Lower lobe of right lung (tissue), 2 donors: ENCODE results near the gene TTLL9. TPM values are rescaled to one million over a fixed set of nuclear protein-coding genes. Genes with fewer than 3 reads are reported as not detected.

Experiments
- ATAC-seq, 2 donors: fragments of 200-7000 bp; cut with Tn5 transposase; one replicate each; pipeline ENCODE4 v1.9.1; 2020 to 2022; ENCODE audit warnings: mild to moderate bottlenecking in 2 of 2, moderate library complexity in 2 of 2
- DNase-seq: peaks from one replicate; pipeline ENCODE4 v3.0.0-alpha.2; 2020
- H3K27ac ChIP-seq: fragments of 200-600 bp; one replicate; pipeline ENCODE4 v1.8.0; 2022
- H3K27me3 ChIP-seq: fragments of 200-600 bp; one replicate; pipeline ENCODE4 v1.8.0; 2022; ENCODE audit warnings: low read depth
- H3K36me3 ChIP-seq: fragments of 200-600 bp; one replicate; pipeline ENCODE4 v1.8.0; 2022; ENCODE audit warnings: mild to moderate bottlenecking
- H3K4me1 ChIP-seq: fragments of 200-600 bp; one replicate; pipeline ENCODE4 v1.8.0; 2022
- H3K4me3 ChIP-seq: fragments of 200-600 bp; one replicate; pipeline ENCODE4 v1.8.0; 2022; ENCODE audit warnings: mild to moderate bottlenecking
- H3K9me3 ChIP-seq: fragments of 200-600 bp; one replicate; pipeline ENCODE4 v1.8.0; 2022
- intact Hi-C: fragments of 100-400 bp; cut with DNase I; formaldehyde crosslinking; loops from one replicate; pipeline ENCODE4 v1.11.0; 2022
- total RNA-seq: library from RNA; stranded (reverse); fragmentation: NEBNext Ultra II Directional; extraction: Animal tissue kit (Norgen Biotek cat#: 25700); gene quantifications from one replicate; pipeline ENCODE4 v1.2.1, GENCODE V29; 2021
- TF ChIP-seq, protein P1 (sequence below): fragments of 200-600 bp; IDR thresholded peaks from one replicate; pipeline ENCODE4 v1.8.0; 2022; ENCODE audit warnings: antibody characterized with exemption, mild to moderate bottlenecking
- donor health status: DM: no; HTN: yes; CAD: no; lungs with severe emphysema.

The TTLL9 gene
- total RNA-seq, 1 donor from 2014 or later, result 5.9 TPM

GRCh38 chr20:31979713-31980426 lies 109.4 kb downstream of the TTLL9 start:
- DNase-seq (no peak), ATAC-seq (no peak)
- Histone ChIP-seq H3K36me3 (no peaks in the 10 kb centered on the region), H3K27ac (no peak overlapping the region), H3K4me1 (no peaks in the 10 kb centered on the region), H3K27me3 (peaks cover 4% of the 10 kb centered on the region), H3K9me3 (no peaks in the 10 kb centered on the region), H3K4me3 (no peak overlapping the region)
- TF ChIP-seq, protein P1, sequence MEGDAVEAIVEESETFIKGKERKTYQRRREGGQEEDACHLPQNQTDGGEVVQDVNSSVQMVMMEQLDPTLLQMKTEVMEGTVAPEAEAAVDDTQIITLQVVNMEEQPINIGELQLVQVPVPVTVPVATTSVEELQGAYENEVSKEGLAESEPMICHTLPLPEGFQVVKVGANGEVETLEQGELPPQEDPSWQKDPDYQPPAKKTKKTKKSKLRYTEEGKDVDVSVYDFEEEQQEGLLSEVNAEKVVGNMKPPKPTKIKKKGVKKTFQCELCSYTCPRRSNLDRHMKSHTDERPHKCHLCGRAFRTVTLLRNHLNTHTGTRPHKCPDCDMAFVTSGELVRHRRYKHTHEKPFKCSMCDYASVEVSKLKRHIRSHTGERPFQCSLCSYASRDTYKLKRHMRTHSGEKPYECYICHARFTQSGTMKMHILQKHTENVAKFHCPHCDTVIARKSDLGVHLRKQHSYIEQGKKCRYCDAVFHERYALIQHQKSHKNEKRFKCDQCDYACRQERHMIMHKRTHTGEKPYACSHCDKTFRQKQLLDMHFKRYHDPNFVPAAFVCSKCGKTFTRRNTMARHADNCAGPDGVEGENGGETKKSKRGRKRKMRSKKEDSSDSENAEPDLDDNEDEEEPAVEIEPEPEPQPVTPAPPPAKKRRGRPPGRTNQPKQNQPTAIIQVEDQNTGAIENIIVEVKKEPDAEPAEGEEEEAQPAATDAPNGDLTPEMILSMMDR, result no peak
- intact Hi-C loops, result no loop called here

DNA sequence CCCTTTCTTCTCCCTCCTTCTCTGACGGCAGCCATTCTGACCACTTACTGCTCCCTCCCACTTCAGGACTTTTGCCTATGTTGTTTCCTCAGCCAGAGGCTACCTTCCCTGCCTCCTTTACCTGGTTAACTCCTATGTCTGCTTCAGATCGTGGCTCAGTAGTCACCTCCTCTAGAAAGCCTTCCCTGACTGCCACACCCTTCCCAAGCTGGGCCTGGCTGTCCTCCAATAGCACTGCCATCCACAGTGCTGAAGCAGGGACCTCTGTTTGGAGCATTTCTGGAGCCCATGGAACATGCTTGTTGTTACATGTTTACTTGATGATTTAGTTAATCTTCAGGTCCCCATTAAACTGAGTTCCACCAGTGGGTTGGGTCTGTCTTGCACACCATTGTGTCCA lies 111.3 kb downstream of the TTLL9 start:
- H3K4me3 ChIP-seq, result no peak overlapping the region
- ATAC-seq (no peak), DNase-seq (no peak)
- TF ChIP-seq, protein P1, result no peak
- H3K27me3 ChIP-seq, result no peaks in the 10 kb centered on the region
- H3K36me3 ChIP-seq, result no peaks in the 10 kb centered on the region
- intact Hi-C loops, result no loop called here
- no peaks in the 10 kb centered on the region for H3K9me3 ChIP-seq
- H3K4me1 ChIP-seq, result no peaks in the 10 kb centered on the region
- H3K27ac ChIP-seq, result no peak overlapping the region

GRCh38 chr20:31984981-31985471 lies 114.6 kb downstream of the TTLL9 start:
- Histone ChIP-seq H3K27me3 (no peaks in the 10 kb centered on the region), H3K36me3 (no peaks in the 10 kb centered on the region), H3K4me1 (no peaks in the 10 kb centered on the region), H3K9me3 (no peaks in the 10 kb centered on the region), H3K27ac (no peak overlapping the region), H3K4me3 (no peak overlapping the region)
- TF ChIP-seq, protein P1, result no peak
- ATAC-seq (no peak), DNase-seq (no peak)
- intact Hi-C loops, result no loop called here

DNA sequence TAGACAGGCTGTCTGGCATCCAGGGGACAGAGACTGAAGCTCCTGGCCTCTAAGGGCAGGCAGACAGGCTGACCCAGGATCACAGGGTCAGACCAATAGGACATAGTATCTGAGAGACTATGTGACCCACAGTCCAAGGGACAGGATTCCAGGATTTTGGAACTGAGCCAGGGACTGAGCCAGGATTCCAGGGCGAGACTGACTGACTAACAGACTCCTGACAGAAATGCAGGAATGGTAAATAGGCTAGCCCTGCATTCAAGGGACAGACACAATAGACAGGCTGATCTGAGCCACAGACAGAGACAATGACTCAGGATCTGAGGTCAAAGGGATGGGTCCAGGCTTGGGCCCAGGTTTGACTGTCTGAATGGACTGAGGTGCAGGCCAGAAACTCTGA lies 117.3 kb downstream of the TTLL9 start:
- Histone ChIP-seq H3K27ac (no peak overlapping the region), H3K27me3 (no peaks in the 10 kb centered on the region), H3K4me3 (no peak overlapping the region), H3K36me3 (no peaks in the 10 kb centered on the region), H3K9me3 (no peaks in the 10 kb centered on the region), H3K4me1 (no peaks in the 10 kb centered on the region)
- ATAC-seq (no peak), DNase-seq (no peak)
- TF ChIP-seq, protein P1, result no peak
- intact Hi-C loops, result no loop called here

- H3K9me3 ChIP-seq, result no peaks in the 10 kb centered on the region
- peaks cover under 1% of the 10 kb centered on the region for H3K27me3 ChIP-seq
- no peaks in the 10 kb centered on the region for H3K4me1 ChIP-seq
- H3K4me3 ChIP-seq, result no peak overlapping the region
- intact Hi-C loops, result no loop called here
- H3K27ac ChIP-seq, result no peak overlapping the region
- TF ChIP-seq, protein P1, result no peak
- H3K36me3 ChIP-seq, result no peaks in the 10 kb centered on the region
- ATAC-seq, result no peak
- DNase-seq, result no peak
These were observed 118.1 kb downstream of the TTLL9 start for GRCh38 chr20:31988430-31989015.
